Bronchial epithelial cell (primary cell): ENCODE data around the gene IL2RA. TPM values are rescaled to one million over a fixed set of nuclear protein-coding genes. Genes with fewer than 3 reads are reported as not detected.
"Not testable (repeated sequence)": the region's sequence is repeated elsewhere in the genome, so short reads cannot be mapped to it uniquely, and the experiment has no call there.

ENCODE experiments used
- DNase-seq: peaks from one replicate; pipeline ENCODE4 v3.0.0-alpha.2; 2010; ENCODE audit warnings: low read depth
- FAIRE-seq: peaks from 2 replicates; lab custom pipeline; 2011; peaks lifted over from hg19 to GRCh38; lab: Jason Lieb, UNC
- H3K27me3 ChIP-seq: 2 replicates; pipeline ENCODE4 v1.5.1; 2011; ENCODE audit warnings: low read length; ENCODE audit not compliant: control insufficient read depth, insufficient read depth
- H3K36me3 ChIP-seq: 2 replicates; pipeline ENCODE4 v1.5.1; 2011; ENCODE audit warnings: low read length; ENCODE audit not compliant: control insufficient read depth, insufficient read depth
- H3K4me3 ChIP-seq: 2 replicates; pipeline ENCODE4 v1.5.1; 2011; ENCODE audit warnings: mild to moderate bottlenecking, low read depth, low read length, control low read depth
- total RNA-seq: library from RNA; depleted of rRNA; stranded (reverse); fragments of >200 nt; gene quantifications from 2 replicates; pipeline ENCODE4 v1.2.1, GENCODE V29; 2014
- TF ChIP-seq, protein P1 (sequence below): IDR thresholded peaks from 2 replicates; pipeline ENCODE4 v1.5.1; 2011; ENCODE audit warnings: mild to moderate bottlenecking, moderate library complexity, low read length, control low read depth, inconsistent platforms; ENCODE audit not compliant: insufficient read depth, severe bottlenecking

The IL2RA gene
- total RNA-seq, 1 donor from 2014 or later = not detected

DNA sequence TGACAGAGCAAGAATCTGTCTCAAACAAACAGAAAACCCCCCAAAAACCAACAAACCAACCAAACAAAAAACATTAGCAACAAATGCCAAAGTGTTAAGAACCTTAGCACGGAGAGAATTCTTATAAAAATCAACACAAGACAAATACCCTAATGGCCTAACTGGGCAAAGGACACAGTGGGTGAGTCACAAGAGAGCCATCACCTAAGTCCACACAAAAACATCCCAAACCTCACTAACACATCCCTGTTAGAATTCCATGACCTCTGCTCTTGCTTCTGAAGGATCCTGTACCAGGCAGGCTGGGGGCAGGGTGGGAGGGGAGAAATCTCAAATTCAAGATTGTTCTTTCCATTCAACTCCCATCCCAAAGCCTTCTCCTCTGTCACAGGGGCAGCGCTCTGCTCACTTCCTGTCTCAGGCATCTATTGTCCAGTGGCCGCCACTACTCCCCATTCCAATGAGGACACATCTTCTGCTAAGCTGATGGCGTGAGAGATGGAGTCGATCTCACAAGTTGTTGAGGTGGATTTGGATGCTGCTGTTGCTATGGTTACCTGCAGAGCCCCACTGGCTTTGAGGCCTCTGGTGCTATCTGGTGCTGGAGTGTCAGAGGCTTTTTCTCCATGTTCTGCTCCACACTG, 94.0 kb downstream of the IL2RA start:
- FAIRE-seq (no peak), DNase-seq (no peak)
- Histone ChIP-seq H3K4me3 (no peak overlapping the region), H3K27me3 (no peaks in the 10 kb centered on the region), H3K36me3 (no peaks in the 10 kb centered on the region)
- TF ChIP-seq, protein P1, sequence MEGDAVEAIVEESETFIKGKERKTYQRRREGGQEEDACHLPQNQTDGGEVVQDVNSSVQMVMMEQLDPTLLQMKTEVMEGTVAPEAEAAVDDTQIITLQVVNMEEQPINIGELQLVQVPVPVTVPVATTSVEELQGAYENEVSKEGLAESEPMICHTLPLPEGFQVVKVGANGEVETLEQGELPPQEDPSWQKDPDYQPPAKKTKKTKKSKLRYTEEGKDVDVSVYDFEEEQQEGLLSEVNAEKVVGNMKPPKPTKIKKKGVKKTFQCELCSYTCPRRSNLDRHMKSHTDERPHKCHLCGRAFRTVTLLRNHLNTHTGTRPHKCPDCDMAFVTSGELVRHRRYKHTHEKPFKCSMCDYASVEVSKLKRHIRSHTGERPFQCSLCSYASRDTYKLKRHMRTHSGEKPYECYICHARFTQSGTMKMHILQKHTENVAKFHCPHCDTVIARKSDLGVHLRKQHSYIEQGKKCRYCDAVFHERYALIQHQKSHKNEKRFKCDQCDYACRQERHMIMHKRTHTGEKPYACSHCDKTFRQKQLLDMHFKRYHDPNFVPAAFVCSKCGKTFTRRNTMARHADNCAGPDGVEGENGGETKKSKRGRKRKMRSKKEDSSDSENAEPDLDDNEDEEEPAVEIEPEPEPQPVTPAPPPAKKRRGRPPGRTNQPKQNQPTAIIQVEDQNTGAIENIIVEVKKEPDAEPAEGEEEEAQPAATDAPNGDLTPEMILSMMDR = no peak

DNA sequence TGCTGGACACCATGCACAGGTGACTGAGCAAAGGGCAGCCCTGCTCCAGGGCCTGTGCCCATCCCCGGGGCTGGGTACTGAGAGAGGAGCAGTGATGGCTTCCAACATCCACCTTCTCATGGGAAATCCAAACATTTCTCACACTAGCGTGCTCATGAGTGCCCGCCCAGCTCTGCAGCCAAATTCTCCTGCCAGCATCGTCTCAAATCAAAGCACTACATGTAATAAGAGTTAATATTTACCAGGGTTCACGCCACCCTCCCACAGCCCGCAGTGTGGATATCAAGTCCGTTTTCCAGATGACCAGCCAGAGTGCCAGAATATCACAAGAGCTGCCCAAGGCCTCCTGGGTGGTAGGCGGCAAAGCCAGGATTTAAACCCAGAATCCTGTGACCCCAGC, 96.9 kb downstream of the IL2RA start:
- DNase-seq = no peak
- FAIRE-seq = no peak
- H3K27me3 ChIP-seq = no peaks in the 10 kb centered on the region
- TF ChIP-seq, protein P1 = no peak
- H3K4me3 ChIP-seq = no peak overlapping the region
- no peaks in the 10 kb centered on the region for H3K36me3 ChIP-seq

DNA sequence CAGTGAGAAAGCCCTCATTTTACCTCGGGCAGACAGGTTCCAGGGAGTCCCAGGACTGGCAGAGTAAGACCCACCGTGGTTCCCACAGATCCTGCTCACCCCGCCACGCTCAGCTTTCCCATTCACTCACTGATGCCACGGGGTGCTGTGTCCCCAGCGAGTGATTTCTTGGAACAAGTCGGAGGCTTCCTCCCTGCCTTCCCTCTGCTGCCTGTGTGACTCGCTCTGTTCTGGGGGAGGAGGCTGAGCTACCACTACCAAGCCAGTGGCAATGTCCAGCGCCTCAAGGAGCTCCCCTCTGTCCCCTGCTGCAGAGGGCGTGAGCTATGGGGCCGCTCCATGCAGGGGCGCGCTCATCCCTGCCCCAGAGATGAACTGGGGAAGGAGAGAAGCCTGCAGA, 97.4 kb downstream of the IL2RA start:
- no peaks in the 10 kb centered on the region for H3K36me3 ChIP-seq
- TF ChIP-seq, protein P1 = no peak
- no peak for DNase-seq
- no peak overlapping the region for H3K4me3 ChIP-seq
- H3K27me3 ChIP-seq = no peaks in the 10 kb centered on the region
- no peak for FAIRE-seq

DNA sequence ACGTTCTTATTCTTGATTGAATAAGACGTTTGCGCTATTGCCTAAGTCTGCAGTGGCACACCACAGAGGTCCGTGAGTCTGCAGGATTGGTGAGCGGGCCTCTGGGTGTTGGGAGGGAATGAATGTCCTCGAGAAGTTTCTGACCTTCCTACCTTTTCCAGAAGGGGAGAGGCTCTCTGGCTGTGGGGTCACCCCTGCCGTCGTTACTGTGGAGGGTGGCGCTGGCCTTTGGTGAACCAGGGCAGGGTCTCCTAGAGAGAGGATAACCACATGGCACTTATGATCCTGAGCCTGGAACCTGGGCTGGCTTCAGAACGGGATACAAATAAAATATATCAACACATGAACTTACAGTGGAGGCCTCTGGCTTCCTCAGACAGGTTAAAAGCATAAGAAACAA, 98.6 kb downstream of the IL2RA start:
- Histone ChIP-seq H3K27me3 (no peaks in the 10 kb centered on the region), H3K36me3 (no peaks in the 10 kb centered on the region), H3K4me3 (no peak overlapping the region)
- TF ChIP-seq, protein P1 = no peak
- DNase-seq = no peak
- no peak for FAIRE-seq

DNA sequence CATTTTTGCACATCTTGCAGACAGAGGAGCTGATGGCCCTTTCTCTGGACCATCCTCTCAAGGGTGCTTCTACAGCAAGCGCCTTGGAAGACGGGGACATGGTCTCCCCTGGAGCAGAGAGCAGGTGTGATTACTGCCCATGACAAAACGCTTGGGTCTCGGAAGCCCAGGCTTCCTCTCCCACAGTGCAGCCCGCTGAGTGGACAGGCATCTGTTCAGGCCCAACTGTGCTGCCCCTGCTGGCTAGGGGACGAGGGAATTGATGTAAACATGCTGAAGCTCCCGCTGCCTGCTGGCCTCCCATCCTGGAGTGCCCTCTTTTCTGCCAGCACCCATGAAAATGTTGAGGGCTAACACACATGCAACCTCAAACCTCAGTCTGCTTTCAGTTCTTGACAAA, 99.1 kb downstream of the IL2RA start:
- Histone ChIP-seq H3K36me3 (no peaks in the 10 kb centered on the region), H3K27me3 (no peaks in the 10 kb centered on the region), H3K4me3 (no peak overlapping the region)
- FAIRE-seq (no peak), DNase-seq (no peak)
- TF ChIP-seq, protein P1 = no peak

DNA sequence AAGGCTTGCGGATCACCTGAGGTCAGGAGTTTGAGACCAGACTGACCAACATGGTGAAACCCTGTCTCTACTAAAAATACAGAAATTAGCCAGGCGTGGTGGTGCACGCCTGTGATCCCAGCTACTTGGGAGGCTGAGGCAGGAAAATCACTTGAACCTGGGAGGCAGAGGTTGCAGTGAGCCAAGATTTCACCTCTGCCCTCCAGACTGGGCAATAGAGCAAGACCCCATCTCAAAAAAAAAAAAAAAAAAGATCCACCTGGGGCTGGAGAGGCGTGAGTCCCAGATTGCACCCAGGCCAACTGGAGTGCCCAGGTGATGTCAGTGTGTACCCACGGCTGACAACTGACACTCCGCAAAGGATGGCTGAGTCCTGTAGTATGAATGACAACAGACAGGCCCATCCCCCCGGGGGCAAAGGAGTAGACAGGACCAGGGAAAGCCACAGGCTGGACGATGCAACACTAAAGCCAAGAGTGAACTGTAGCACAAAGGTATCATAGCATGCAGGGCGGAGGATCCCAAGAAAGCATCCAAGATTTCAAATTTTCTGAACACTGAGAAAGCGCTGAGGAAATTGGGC, 99.7 kb downstream of the IL2RA start:
- not testable (repeated sequence) for H3K27me3 ChIP-seq, DNase-seq, H3K36me3 ChIP-seq, FAIRE-seq, H3K4me3 ChIP-seq
